ENCODE data around the gene RHBDL2.

DNA sequence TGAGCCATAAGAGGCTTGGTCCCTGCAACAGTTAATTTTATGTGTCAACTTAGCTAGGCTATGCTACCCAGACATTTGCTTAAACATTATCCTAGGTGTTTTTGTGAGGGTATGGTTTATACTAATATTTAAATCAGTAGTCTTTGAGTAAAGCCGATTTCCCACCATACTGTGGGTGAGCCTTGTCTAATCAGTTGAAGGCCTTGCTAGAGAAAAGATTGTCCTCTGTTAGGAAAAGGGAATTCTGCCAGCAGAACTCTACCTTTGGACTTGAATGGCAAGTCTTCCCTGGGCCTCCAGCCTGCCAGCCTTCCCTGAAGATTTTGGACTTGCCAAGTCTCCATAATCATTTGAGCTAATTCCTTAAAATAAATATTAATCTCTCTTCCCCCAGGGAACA, 23.9 kb downstream of the RHBDL2 start:
- TF ChIP-seq POLR2AphosphoS5 (IDR thresholded peaks at IDR 0.05; ENCODE audit: low read depth, low read length), result no peak
- no peak for TF ChIP-seq TAF1 (IDR thresholded peaks at IDR 0.05; ENCODE audit: borderline replicate concordance, insufficient read depth, low read length)
- TF ChIP-seq FOXP2 (optimal IDR thresholded peaks at IDR 0.05; ENCODE audit: borderline replicate concordance, extremely low read depth, extremely low read length, insufficient read depth), result no peak
- no peak for TF ChIP-seq SIN3A (IDR thresholded peaks at IDR 0.05; ENCODE audit: borderline replicate concordance, insufficient read depth, low read length)
- TF ChIP-seq, protein P1, sequence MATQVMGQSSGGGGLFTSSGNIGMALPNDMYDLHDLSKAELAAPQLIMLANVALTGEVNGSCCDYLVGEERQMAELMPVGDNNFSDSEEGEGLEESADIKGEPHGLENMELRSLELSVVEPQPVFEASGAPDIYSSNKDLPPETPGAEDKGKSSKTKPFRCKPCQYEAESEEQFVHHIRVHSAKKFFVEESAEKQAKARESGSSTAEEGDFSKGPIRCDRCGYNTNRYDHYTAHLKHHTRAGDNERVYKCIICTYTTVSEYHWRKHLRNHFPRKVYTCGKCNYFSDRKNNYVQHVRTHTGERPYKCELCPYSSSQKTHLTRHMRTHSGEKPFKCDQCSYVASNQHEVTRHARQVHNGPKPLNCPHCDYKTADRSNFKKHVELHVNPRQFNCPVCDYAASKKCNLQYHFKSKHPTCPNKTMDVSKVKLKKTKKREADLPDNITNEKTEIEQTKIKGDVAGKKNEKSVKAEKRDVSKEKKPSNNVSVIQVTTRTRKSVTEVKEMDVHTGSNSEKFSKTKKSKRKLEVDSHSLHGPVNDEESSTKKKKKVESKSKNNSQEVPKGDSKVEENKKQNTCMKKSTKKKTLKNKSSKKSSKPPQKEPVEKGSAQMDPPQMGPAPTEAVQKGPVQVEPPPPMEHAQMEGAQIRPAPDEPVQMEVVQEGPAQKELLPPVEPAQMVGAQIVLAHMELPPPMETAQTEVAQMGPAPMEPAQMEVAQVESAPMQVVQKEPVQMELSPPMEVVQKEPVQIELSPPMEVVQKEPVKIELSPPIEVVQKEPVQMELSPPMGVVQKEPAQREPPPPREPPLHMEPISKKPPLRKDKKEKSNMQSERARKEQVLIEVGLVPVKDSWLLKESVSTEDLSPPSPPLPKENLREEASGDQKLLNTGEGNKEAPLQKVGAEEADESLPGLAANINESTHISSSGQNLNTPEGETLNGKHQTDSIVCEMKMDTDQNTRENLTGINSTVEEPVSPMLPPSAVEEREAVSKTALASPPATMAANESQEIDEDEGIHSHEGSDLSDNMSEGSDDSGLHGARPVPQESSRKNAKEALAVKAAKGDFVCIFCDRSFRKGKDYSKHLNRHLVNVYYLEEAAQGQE (IDR thresholded peaks at IDR 0.05; ENCODE audit: insufficient read depth in 1 of 2, low read depth in 2 of 2, low read length in 2 of 2), result no peak

Measured in PFSK-1 (cell line).